Right renal pelvis (tissue), 4 donors: ENCODE results near the gene CCR5AS.
"Not testable (repeated sequence)": the region's sequence is repeated elsewhere in the genome, so short reads cannot be mapped to it uniquely, and the experiment has no call there.

Experiments
- DNase-seq, 4 donors: peaks; one replicate each; pipeline ENCODE4 v3.0.0-alpha.2; 2013; ENCODE audit warnings: low read depth in 4 of 4, low spot score in 3 of 4, missing footprints in 1 of 4

The CCR5AS gene

DNA sequence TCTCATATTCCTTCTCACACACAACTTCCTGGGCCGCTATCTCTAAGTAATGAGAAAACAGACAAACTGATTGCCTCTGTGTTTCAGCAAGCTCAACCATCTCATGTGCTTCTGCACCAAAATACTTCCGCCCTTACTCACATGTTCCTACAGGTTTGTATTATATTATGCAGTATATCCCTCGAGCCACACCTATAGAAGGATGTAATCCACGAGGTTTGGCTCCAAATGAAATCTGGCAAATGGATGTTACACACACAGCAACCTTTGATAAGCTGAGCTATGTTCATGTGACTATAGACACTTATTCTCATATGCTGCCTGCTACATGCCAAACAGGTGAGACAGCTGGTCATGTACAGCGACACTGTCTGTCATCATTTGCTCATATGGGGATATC lies 22.8 kb upstream of the CCR5AS start:
- DNase-seq, result no peak

DNA sequence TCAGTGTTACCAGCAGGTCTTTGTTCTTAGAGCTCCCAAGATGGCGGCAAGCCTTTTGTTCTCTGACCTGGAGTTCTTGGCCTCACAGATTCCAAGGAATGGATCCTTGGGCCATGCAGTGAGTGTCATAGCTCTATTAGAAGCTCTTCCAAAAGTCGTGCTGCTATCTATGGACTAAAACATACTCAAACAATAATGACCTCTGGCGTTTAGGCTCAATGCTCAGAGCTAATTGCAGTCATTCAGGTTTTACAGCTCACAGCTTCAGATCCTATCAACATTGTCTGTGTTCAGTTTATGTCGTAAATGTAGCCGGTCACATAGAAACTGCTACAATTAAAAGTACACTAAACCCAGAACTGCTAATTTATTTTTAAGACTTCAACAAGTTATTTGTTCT lies 22.4 kb upstream of the CCR5AS start:
- DNase-seq, result no peak

DNA sequence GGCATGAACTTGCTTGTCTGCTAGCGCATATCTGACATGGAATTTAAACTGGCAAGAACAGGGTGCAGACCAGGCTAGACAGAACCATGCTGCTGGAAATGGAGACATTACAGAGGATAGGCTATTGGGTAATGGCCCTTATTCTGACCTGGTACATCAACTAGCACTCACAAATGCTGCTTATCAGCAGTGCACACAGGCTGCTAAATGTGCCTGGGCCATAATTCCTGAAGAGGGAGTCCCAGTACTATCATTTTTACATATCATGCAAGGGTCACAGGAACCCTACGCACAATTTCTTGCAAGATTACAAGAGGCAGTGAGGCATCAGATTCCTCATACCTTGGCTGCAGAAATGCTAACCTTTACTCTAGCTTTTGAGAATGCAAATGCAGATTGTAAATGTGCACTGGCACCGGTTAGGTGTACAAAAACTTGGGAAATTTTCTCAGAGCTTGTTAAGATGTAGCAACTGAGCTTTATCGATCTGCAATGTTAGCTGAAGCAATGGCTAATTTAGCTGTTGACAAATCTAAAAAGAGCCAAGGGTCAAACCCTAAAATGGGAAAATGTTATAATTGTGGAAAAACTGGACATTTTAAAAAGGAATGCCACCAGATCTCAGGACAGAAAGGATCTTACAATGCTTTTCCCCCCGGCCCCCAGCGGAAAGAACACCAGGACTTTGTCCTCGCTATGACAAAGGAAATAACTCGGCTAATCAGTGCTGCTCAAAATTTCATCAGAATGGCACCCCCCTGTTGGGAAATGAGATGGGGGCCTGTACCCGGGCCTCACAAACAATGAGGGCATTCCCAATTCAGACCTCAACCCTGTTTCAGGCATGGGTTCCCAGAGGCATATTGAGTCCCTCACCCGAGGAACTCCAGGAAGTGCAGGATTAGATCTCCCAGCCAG lies 21.3 kb upstream of the CCR5AS start:
- DNase-seq, result no peak

DNA sequence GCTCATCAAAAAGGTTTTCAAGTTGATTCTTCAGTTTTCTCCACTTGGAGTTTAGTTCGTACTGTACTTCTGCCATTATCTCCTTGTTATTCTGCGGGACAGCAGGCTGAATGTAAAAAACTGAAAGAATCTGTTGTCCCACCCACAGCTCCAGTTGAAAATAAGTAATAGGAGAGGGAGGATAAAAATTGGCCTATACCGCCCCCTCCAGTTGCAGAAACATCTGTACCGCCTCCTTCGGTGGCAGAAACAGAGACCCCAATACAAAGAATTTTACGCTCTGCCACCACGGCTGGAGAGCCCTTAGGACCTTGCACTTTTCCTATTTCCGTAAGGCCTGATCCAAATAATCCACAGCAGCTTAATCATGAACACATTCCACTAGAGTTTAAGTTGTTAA lies 20.5 kb upstream of the CCR5AS start:
- not testable (repeated sequence) for DNase-seq

DNA sequence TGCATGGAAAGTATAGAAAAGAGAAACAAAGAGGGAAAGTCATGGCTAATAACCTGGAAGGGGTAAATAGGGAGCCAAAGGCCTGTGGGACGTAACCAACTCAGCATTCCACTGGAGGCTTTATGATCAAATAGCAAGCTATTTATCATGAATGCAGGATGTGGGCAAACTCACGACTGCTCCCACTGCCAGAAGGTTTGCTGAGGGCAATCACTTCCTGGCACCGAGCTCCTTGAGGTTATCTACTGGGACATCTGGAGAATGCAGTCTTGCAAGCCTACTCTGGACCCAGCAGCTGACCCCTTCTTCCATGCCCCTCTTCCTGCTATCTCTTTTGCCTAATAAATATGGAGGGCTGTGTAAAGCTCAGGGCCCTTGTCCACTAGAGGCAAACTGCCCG lies 19.6 kb upstream of the CCR5AS start:
- not testable (repeated sequence) for DNase-seq

DNA sequence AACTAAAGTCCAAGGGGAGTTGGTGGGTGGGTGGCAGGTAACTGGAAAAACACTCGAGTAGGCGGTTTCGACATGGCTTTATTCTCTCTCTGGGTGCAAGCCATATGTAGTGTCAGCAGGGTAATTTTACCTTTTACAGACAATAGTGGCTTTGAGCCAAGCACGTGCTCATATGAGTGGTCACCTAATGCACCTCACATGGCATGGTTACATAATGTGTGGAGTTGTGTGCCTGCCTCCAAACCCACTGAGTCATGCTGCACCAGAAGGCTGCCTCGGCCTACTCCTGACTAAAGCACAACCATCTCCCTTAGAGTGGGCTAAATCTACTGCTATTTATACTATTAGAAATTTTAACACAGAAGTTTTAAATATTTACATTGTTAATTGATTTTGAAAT lies 16.7 kb upstream of the CCR5AS start:
- DNase-seq, result no peak

DNA sequence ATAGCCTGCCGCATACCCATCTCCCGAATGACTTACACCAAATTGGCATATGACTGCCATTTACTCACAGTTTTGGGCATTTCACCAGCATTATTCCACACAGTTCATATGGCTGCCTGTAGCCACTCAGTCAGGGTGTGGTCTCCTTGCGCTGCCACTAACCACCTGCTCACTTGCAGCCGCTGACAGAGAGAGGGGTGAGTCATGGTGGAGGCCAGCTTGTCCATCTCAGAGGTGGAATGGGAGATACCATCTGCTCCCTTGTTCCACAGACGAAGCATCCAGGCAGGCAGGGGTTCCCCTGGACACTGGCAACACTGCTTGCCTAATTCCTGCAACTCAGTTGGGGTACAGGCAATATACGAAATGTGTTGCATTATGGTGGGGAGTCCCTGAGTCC lies 15.8 kb upstream of the CCR5AS start:
- DNase-seq, result no peak

DNA sequence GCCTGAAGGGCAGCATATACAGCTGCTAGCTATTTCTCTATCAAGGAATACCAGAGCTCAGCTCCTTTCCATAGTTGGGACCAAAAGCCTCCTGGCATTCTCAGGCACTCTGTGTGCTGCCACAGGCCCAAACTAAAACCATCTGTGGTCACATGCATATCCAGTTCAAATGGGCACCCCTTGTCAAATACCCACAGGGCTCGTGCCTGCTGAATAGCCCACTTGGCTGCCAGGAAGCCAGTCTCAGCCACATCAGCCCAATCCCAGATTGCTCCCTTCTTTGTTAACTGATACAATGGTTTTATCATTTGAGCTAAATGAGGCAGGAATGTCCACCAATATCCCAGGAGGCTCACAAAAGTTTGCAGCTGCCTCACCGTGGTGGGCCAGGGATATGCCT lies 14.1 kb upstream of the CCR5AS start:
- no peak for DNase-seq

DNA sequence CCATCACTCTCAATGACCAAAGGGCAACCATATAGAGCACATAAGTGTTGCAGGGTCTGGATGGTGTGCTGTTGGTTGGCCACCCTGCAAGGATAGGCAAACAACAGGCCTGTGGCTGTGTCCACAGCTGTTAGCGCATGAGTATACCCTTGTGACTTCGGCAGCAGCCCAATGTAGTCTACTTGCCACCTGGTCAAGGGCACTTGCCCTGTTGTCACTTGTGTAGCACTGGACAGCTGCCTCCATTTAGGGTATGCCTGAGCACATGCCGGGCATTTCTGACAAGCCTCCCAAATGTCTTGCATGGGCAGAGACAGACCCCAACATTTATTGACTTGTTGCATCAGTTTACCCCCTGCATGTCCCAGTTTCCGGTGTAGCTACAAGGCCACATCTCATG lies 12.9 kb upstream of the CCR5AS start:
- DNase-seq, result no peak

DNA sequence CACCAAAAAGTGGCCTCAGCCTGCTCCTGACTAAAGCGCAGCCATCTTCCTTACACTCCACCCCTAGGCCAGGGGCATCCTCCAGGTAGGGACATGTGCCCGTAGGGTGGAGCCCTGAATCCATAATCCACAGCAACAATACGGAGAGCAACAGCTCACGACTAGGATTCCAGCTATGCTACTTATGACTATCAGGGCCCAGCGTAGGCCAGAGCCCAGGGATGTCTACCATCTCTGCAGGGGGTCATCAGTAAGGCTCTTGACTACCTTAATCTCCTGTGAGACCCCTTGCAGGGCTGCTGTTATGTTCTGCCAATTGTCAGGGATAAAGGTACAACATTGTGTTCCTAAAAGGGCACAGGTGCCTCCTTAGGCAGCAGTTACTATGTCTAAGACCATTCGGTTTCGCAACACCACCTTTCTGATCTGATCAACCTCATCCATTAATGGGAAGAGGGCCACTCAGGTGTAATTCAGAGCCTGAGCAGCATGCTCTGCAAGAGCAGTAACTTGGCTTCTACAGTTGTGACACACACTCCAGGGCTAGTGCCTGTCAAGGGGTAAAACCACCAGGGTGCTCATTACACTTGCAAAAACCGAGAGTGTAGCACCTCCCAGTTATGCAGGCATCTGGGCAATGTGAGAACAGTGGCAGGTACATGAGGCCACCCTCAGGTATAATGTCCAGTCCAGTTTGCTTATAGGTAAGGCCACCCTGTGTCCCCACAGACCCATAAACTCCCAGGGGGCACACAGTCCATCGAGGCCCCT lies 11.2 kb upstream of the CCR5AS start:
- no peak for DNase-seq

DNA sequence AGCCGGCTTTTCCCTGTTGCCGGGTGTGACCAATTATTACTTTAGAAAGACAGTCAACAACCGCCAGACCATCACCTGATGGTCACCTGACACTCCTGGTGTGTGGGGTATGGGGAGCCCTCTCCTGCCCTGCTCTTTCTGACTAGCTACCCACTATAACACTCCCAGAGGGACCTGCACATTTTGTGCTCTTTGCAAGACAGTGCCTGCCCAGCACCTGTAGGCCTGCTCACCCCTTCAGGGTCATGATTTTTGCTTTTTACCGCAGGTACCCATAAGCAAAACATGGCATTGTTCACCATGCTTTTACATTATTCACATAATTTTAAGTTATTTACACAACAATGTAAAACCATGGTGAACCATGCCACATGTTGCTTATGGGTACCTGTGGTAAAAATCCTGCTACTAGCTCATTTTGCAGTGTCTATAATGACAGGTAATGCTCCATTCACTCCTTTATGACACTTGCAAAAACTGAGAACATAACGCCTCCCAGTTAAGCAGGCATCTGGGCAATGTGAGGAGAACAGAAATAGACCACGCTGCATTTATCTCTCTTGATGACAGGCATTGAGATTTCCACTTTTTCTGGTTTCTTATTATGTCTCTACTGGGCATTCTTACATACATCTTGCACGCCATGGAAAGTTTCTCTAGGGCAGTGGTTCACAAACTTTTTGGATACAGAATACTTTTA lies 10.1 kb upstream of the CCR5AS start:
- DNase-seq, result no peak

DNA sequence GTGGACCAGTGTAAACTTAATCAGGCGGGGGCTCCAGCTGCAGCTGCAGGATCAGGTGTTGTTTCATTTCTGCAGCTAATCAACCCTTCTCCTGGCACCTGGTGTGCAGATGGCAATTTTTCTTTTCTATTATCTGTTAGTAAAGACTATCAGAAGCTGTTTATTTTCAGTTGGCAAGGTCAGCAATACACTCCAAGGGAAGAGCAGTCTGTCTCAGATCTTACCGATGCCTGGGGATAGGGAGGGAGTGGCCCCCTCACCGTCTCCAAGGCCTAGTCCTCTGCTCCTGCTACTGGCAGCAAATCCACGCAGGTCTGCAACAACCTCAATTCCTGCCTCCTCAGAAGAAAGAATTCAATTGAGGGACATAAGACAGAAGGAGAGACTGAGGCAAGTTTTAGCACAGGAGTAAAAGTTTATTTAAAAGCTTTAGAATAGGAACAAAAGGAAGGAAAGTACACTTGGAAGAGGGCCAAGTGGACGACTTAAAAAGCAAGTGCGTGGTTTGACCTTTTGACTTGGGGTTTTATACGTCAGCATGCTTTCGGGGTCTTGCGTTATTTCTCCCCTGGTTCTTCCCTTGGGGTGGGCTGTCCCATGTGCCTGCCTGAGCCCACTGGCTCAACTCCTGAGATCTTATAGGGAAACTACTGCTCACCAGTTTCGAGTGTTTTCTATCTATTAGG lies 9.4 kb upstream of the CCR5AS start:
- DNase-seq, result no peak

DNA sequence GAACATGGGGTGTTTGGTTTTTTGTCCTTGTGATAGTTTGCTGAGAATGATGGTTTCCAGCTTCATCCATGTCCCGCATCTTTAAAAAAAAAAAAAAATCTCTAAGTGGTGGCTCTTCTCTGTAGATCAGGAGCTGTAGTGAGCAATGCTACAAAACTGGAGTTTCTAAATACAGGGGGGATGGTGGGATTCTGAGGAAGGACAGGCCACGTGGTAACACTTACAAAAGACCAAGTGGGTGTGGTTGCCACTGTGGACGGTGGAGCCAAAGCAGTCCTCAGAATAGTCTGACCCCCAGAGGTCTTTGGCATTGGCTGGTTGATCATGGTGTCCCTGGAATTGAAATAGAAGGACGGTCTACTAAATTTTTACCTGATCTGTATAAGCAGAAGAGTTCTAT lies 7.9 kb upstream of the CCR5AS start:
- no peak for DNase-seq

DNA sequence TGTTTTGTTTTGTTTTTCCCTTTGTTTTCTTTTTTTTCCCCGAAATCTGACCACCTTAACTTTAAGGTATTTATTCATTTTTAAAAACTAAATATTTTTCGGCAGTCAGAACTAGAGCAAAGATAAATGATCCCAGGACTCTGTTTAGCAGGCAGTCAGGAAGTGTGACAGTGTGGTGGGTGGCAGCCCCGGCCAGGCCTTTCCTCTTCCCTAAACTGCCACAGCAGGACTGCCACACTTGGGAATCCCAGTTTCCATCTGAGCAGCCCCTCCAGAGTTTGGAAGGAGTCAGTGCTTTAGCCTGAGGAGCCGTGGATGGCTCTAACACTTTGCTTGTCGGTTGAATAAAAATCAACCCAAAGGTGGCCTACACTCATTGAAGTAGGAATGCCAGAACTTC lies 7.1 kb upstream of the CCR5AS start:
- DNase-seq, result no peak

DNA sequence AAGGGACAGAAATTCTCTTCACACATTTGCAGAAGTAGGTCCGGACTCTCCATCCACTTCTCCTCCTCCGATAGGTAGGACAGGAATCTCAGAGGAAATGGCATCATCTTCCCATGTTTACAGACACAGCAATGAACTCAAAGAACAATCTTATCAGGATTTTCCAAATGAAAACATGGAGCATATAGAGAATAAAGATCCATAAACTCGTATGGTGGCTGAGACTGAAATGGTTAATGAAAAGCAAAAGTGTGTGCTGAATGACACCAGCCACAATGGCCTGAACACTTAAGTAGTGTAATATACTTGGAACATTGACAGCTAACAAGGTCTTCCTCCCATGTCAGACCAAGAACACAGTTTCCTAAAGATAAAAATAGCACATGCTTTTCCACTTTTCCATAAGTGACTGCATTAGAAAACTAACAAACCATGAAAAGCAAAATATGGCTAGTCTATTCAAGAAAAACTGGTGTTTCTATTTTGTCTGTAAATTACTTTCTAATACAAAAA lies 6.0 kb upstream of the CCR5AS start:
- no peak for DNase-seq

DNA sequence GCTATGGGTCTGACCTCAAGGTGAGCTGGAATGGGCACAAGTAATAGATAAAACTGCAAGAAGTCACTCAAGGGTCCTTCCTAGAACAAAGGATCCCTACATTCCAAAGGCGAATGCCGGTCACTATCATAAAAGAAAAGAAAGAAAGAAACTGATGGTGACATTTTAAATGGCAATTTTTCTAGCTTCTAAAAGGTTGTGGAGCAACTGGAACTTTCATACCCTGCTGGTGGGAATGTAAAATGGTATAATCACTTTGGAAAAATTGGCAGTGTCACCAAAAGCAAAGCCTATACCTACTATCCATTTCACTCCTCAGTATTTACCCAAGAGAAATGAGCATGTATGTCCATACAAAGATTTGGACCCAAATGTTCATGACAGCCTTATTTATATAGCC lies 4.4 kb upstream of the CCR5AS start:
- no peak for DNase-seq

DNA sequence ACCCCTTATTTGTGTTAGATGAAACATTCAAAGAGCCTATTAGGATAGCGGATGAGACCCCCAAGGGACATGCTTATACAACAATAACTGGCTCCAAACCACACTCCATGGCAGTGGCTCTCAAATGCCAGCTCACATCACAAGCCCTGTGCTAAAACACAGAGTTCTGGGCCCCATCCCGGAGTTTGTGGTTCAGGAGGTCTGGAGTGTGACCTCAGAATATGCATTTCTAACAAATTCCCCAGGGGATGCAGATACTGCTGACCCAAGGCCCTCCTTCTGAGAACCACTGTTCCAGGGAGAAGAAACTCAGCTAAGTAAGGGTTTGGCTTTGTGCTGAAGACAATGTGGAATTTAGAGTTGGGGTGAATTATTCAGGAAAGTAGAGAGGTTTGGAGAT lies 3.8 kb upstream of the CCR5AS start:
- no peak for DNase-seq

DNA sequence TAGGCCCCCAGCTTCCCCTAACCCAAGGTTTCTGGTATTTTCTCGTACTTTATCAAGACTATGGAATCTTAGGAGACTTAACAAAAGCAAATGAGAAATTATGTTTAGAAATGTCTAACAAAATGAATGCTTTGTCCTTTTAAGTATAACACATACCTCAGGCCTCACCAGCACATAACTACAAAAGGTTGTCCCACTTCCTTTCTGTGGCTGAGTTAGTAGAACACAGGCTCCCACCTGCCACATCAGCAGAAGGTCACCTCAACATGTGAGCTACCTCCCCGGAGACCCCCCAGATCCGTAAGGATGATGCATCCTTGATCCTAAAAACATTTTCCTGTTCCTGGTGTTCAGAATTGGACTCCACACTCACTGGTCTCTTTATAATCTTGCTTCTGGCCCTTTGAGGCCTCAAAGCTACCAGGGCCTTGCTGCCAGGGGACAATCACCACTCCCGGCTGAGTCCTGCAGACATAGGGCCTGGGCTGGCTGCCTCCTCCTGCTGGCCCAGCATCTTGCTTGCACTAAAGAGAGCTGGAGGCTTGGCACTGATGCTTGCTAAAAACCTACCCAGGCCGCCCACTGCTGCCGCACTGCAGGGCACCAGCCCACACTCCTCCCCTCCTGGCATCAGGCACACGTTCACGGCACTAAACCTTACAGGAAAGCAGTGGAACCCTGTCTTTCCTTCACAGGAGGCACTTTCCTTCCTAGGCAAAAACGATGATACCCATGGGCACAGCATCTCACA lies 3.0 kb upstream of the CCR5AS start:
- no peak for DNase-seq

DNA sequence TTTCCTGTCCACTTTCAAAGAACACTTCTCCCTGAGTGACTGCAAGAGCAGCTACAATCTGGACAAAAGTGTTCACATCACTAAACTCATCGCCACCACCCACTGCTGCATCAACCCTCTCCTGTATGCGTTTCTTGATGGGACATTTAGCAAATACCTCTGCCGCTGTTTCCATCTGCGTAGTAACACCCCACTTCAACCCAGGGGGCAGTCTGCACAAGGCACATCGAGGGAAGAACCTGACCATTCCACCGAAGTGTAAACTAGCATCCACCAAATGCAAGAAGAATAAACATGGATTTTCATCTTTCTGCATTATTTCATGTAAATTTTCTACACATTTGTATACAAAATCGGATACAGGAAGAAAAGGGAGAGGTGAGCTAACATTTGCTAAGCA lies 2.0 kb upstream of the CCR5AS start:
- no peak for DNase-seq

DNA sequence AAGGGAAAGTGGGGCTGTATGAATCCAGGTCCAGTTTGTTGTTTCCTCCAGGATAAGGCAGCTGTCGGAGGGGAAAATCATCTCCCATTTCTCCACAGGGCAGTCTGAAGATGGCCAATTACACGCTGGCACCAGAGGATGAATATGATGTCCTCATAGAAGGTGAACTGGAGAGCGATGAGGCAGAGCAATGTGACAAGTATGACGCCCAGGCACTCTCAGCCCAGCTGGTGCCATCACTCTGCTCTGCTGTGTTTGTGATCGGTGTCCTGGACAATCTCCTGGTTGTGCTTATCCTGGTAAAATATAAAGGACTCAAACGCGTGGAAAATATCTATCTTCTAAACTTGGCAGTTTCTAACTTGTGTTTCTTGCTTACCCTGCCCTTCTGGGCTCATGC lies 1.1 kb upstream of the CCR5AS start:
- no peak for DNase-seq
